Activated B cell treated with CpG ODN at 0.5 μM for 24 hours (primary cell): Measurements from ENCODE around the gene SSH2. TPM values are rescaled to one million over a fixed set of nuclear protein-coding genes. Genes with fewer than 3 reads are reported as not detected.

Source experiments
- ATAC-seq: fragments of 200-7000 bp; cut with Tn5 transposase; one replicate; pipeline ENCODE4 v1.10.0; 2021; ENCODE audit warnings: low read depth, mild to moderate bottlenecking, moderate library complexity
- CTCF ChIA-PET: fragments of 350-600 bp; sonication (Branson Sonifier 250); formaldehyde crosslinking; loops from one replicate; lab custom pipeline; 2021; ENCODE audit warnings: antibody characterized with exemption; lab: Charles Lee
- POLR2A ChIA-PET: fragments of 350-600 bp; sonication (Branson Sonifier 250); formaldehyde crosslinking; loops from one replicate; lab custom pipeline; 2021; ENCODE audit warnings: antibody characterized with exemption; lab: Charles Lee
- DNase-seq: peaks from one replicate; pipeline ENCODE4 v3.0.0; 2022
- H3K27ac Mint-ChIP-seq: one replicate; pipeline ENCODE4 v1.8.0; 2020; ENCODE audit warnings: mixed read lengths
- H3K27me3 Mint-ChIP-seq: one replicate; pipeline ENCODE4 v1.8.0; 2021; ENCODE audit warnings: mixed read lengths
- H3K36me3 Mint-ChIP-seq: one replicate; pipeline ENCODE4 v1.8.0; 2021; ENCODE audit warnings: low read depth, mixed read lengths
- H3K4me1 Mint-ChIP-seq: one replicate; pipeline ENCODE4 v1.8.0; 2021; ENCODE audit warnings: mixed read lengths
- H3K4me3 Mint-ChIP-seq: one replicate; pipeline ENCODE4 v1.8.0; 2020; ENCODE audit warnings: mild to moderate bottlenecking, mixed read lengths
- H3K9me3 Mint-ChIP-seq: one replicate; pipeline ENCODE4 v1.8.0; 2020; ENCODE audit warnings: mixed read lengths
- CTCF ChIP-seq: fragments of 200-600 bp; IDR thresholded peaks from one replicate; pipeline ENCODE4 v1.8.0; 2022; ENCODE audit warnings: antibody characterized with exemption, mild to moderate bottlenecking
- intact Hi-C: fragments of 100-400 bp; cut with micrococcal nuclease; formaldehyde crosslinking; loops from one replicate; pipeline ENCODE4 v1.15.1; 2024
- total RNA-seq: library from RNA; stranded (reverse); gene quantifications from 2 replicates; pipeline ENCODE4 v1.2.3, GENCODE V29; 2022

The SSH2 gene
- total RNA-seq, 1 donor from 2014 or later: 95.7 TPM

GRCh38 chr17:29619251-29619650 is 310.8 kb downstream of the SSH2 start:
- TF ChIP-seq CTCF: no peak
- POLR2A ChIA-PET: interaction anchor here (3.2 kb wide), 1 partner anchor 27 kb away, joined by 16 read pairs; the partner anchor contains the start of gene ANKRD13B
- ATAC-seq (no peak), DNase-seq (no peak)
- Mint-ChIP-seq H3K4me1 (peaks cover 57% of the 10 kb centered on the region), H3K4me3 (no peak overlapping the region), H3K27ac (no peak overlapping the region), H3K9me3 (no peaks in the 10 kb centered on the region), H3K27me3 (peaks cover 3% of the 10 kb centered on the region), H3K36me3 (no peaks in the 10 kb centered on the region)
- intact Hi-C loops: loop anchor here (10.0 kb wide), 1 partner anchor 474 kb away; no protein-coding TSS in a partner anchor
- CTCF ChIA-PET: interaction anchor here (3.0 to 3.4 kb wide), 2 partner anchors 20 to 28 kb away, joined by 19 to 20 read pairs; no protein-coding TSS in a partner anchor

GRCh38 chr17:29618272-29619065 is 311.6 kb downstream of the SSH2 start:
- peak overlapping the region; percentile 46 for H3K4me3 Mint-ChIP-seq
- DNase-seq (no peak), ATAC-seq (no peak)
- ChIA-PET POLR2A (interaction anchor here (0.6 to 3.2 kb wide), 16 partner anchors 8 to 469 kb away, joined by 3 to 18 read pairs (median 6); partner anchors contain the start of genes ABHD15, ANKRD13B, SSH2 and TP53I13), CTCF (interaction anchor here (0.9 to 4.2 kb wide), 16 partner anchors 21 to 475 kb away, joined by 3 to 57 read pairs (median 10); partner anchors contain the start of genes ANKRD13B and SSH2)
- no peaks in the 10 kb centered on the region for H3K36me3 Mint-ChIP-seq
- H3K9me3 Mint-ChIP-seq: no peaks in the 10 kb centered on the region
- H3K27me3 Mint-ChIP-seq: peaks cover 3% of the 10 kb centered on the region
- no peak for TF ChIP-seq CTCF
- H3K4me1 Mint-ChIP-seq: peaks cover 57% of the 10 kb centered on the region
- intact Hi-C loops: loop anchor here (1.0 to 10.0 kb wide), 2 partner anchors 38 to 474 kb away; no protein-coding TSS in a partner anchor
- H3K27ac Mint-ChIP-seq: no peak overlapping the region

GRCh38 chr17:29617481-29618271 is 312.4 kb downstream of the SSH2 start:
- DNase-seq (peak; percentile 80), ATAC-seq (peak; percentile 40)
- peak overlapping the region; percentile 72 for H3K27ac Mint-ChIP-seq
- CTCF ChIA-PET: interaction anchor here (0.6 to 4.2 kb wide), 28 partner anchors 9 to 476 kb away, joined by 3 to 57 read pairs (median 4); partner anchors contain the start of genes ANKRD13B and SSH2
- POLR2A ChIA-PET: interaction anchor here (0.6 to 3.2 kb wide), 21 partner anchors 8 to 469 kb away, joined by 3 to 18 read pairs (median 5); partner anchors contain the start of genes ABHD15, ANKRD13B, SSH2 and TAOK1
- H3K9me3 Mint-ChIP-seq: no peaks in the 10 kb centered on the region
- intact Hi-C loops: loop anchor here (1.0 to 10.0 kb wide), 5 partner anchors 21 to 473 kb away; no protein-coding TSS in a partner anchor
- TF ChIP-seq CTCF: peak; percentile 25
- H3K4me3 Mint-ChIP-seq: peak overlapping the region; percentile 83
- peaks cover 49% of the 10 kb centered on the region for H3K4me1 Mint-ChIP-seq
- H3K27me3 Mint-ChIP-seq: peaks cover 3% of the 10 kb centered on the region
- H3K36me3 Mint-ChIP-seq: no peaks in the 10 kb centered on the region

GRCh38 chr17:29617125-29617480 is 312.9 kb downstream of the SSH2 start:
- Mint-ChIP-seq H3K27me3 (peaks cover 3% of the 10 kb centered on the region), H3K27ac (peak overlapping the region; percentile 72), H3K4me1 (peaks cover 46% of the 10 kb centered on the region), H3K36me3 (no peaks in the 10 kb centered on the region), H3K4me3 (peak overlapping the region; percentile 83), H3K9me3 (no peaks in the 10 kb centered on the region)
- POLR2A ChIA-PET: interaction anchor here (0.5 to 3.2 kb wide), 22 partner anchors 9 to 1258 kb away, joined by 3 to 18 read pairs (median 5); partner anchors contain the start of genes ABHD15, ANKRD13B, NUFIP2 and SSH2
- no peak for TF ChIP-seq CTCF
- DNase-seq (peak; percentile 75), ATAC-seq (peak; percentile 79)
- CTCF ChIA-PET: interaction anchor here (0.6 to 4.2 kb wide), 26 partner anchors 9 to 476 kb away, joined by 3 to 57 read pairs (median 4); partner anchors contain the start of genes ANKRD13B and SSH2
- intact Hi-C loops: loop anchor here (1.0 to 10.0 kb wide), 4 partner anchors 22 to 472 kb away; no protein-coding TSS in a partner anchor
